ENCODE measurements around the gene CTIF.

GRCh38 chr18:48824231-48824970, 285.6 kb downstream of the CTIF start:
- no peak for TF ChIP-seq CTCF (IDR thresholded peaks at IDR 0.05)
- no peak for TF ChIP-seq POLR2A (IDR thresholded peaks at IDR 0.05)
- TF ChIP-seq POLR2AphosphoS5 (IDR thresholded peaks at IDR 0.05), result no peak
- no peak for TF ChIP-seq EP300 (IDR thresholded peaks at IDR 0.05)
